Measurements from ENCODE around the gene DOK1. TPM values are rescaled to one million over a fixed set of nuclear protein-coding genes. Genes with fewer than 3 reads are reported as not detected.

DOK1 gene
- total RNA-seq, 2 experiments from 2014 or later, result 19.6 to 23.5 TPM

Other genes starting within 250 kb of the DOK1 start
- gene SLC4A5, start 211.3 kb upstream of the DOK1 start, total RNA-seq, result 1 to 10 TPM in 1 of 2 experiments, under 1 TPM in 1; 0.74 to 1.5 TPM
- 10 to 100 TPM; 93.6 to 94.1 TPM for gene DCTN1, start 174.4 kb upstream of the DOK1 start, total RNA-seq
- 1 to 10 TPM; 5.1 to 6.2 TPM for gene C2orf81, start 133.1 kb upstream of the DOK1 start, total RNA-seq
- 10 to 100 TPM; 88.6 to 90.2 TPM for gene WDR54, start 133.0 kb upstream of the DOK1 start, total RNA-seq
- 1 to 10 TPM; 1.6 to 1.8 TPM for gene RTKN, start 112.8 kb upstream of the DOK1 start, total RNA-seq
- 10 to 100 TPM; 29.0 to 30.9 TPM for gene INO80B, start 99.6 kb upstream of the DOK1 start, total RNA-seq
- gene WBP1, start 96.3 kb upstream of the DOK1 start, total RNA-seq, result 10 to 100 TPM; 19.1 to 20.1 TPM
- gene MOGS, start 89.3 kb upstream of the DOK1 start, total RNA-seq, result 10 to 100 TPM; 54.7 to 59.5 TPM
- gene MRPL53, start 82.0 kb upstream of the DOK1 start, total RNA-seq, result 100 to 1,000 TPM; 105 to 111 TPM
- 10 to 100 TPM in 1 of 2 experiments, 1 to 10 TPM in 1; 8.0 to 11.8 TPM for gene CCDC142, start 71.7 kb upstream of the DOK1 start, total RNA-seq
- 10 to 100 TPM; 22.7 to 23.2 TPM for gene TTC31, start 71.6 kb upstream of the DOK1 start, total RNA-seq
- gene LBX2, start 55.1 kb upstream of the DOK1 start, total RNA-seq, result under 1 TPM in 1 of 2 experiments, not detected in 1; 0.18 TPM
- 10 to 100 TPM; 17.7 to 18.9 TPM for gene PCGF1, start 47.0 kb upstream of the DOK1 start, total RNA-seq
- gene TLX2, start 40.3 kb upstream of the DOK1 start, total RNA-seq, result under 1 TPM in 1 of 2 experiments, not detected in 1; 0.12 TPM
- gene DQX1, start 28.5 kb upstream of the DOK1 start, total RNA-seq, result under 1 TPM; 0.16 to 0.27 TPM
- 100 to 1,000 TPM; 138 to 140 TPM for gene AUP1, start 25.0 kb upstream of the DOK1 start, total RNA-seq
- 10 to 100 TPM; 56.8 to 59.3 TPM for gene HTRA2, start 24.8 kb upstream of the DOK1 start, total RNA-seq
- 1 to 10 TPM; 1.9 to 2.7 TPM for gene LOXL3, start 778 bp upstream of the DOK1 start, total RNA-seq
- under 1 TPM in 1 of 2 experiments, not detected in 1; 0.23 TPM for gene M1AP, start 93.6 kb downstream of the DOK1 start, total RNA-seq
- 1 to 10 TPM; 3.9 to 4.2 TPM for gene SEMA4F, start 99.5 kb downstream of the DOK1 start, total RNA-seq